NCI-H748 (cell line): ENCODE data around the gene PREB.

Experiments
- DNase-seq: peaks from one replicate; lab custom pipeline; 2025; ENCODE audit not compliant: unreplicated experiment; lab: John Stamatoyannopoulos, UW

Gene PREB

GRCh38 chr2:27154488-27154887, 20.1 kb upstream of the PREB start:
- no peak for DNase-seq

DNA sequence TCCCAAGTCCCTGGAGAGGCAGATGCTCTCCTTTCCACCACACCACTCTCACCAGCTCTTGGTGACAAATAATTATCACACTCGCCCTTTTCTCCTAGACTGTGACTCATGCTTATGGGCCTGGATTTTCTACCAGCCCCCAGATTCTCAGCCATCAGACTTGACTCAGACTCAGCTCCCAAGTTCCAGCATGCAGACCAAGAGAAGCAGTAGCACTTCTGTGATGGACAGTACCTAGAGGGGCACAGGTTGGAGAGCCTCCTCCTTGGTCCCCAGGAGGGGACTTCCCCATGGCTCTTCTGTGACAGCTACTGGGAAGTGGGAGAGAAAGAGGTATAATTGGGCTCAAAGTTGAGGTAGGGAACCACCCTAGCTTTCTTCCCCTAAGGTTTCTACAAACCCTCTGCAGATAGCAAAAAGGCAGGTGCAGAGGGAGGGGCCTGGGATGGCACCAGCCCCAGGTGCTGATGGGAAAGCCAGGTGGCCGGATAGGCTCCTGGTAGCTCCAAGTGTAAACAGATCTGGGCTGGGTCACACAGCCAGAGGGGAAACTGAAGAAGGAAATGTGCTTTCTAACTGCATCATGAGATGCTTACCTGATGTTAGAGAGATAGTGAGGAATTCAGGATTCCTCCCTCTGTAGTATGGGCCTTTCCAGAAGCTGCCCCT, 18.5 kb upstream of the PREB start:
- DNase-seq: peak; percentile 71

GRCh38 chr2:27152102-27152795, 17.8 kb upstream of the PREB start:
- no peak for DNase-seq

DNA sequence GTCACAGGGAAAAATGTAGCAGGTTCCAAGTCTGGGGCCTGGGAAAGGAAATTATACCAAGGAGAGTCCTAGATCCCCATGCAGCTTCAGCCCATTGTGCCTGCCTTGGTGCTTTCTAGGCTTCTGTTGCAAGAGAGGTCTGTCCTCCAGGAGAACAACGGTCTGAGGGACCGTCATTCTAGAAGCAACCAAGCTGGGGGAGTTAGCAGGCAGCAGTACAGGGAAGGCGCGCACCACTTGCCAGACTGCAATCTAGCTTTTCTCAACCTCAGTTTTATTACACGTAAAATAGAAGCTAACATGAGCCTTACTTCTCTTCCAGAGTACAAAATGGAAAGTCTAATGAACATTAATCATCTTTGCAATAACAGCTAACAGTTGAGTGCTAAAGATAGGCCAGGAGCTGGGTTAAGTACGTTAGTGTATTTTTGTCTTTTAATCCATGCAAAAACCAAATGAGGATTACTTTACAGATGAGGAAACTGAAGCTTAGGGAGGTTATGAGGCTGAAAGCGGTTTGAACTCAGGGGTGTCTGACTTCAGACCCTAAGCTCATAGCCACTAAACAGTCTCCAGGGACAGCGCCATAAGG, 16.3 kb upstream of the PREB start:
- no peak for DNase-seq

- no peak for DNase-seq
These were observed 15.4 kb upstream of the PREB start for GRCh38 chr2:27149570-27150405.

DNA sequence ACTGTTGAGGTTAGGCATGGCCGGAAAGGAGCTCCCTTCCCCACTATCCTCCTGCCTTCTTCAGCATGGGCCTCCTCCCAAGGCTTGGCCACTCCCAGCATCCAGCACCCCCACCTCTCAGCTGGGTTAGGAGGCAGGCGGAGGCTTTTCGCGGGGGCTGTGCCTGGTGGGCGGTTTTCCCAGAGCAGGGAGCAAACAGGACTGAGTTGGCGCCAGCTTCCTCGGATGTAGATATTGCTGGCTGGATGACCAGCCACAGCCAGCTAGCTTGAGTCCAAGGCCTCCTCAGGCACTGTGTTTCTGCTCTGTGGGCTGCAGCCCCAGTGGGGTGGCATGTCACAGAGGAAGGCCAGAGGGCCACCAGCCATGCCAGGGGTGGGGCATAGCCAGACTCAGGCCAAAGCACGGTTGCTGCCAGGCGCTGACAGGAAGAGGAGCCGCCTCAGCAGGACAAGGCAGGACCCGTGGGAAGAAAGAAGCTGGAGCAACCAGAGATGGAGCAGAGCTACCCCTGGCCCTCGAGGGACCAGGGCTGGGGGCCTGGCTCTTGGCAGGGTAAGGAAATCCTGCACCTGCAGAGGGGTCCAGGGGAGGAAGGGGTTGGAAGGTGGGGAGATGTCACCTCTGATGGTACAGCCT, 14.5 kb upstream of the PREB start, which contains the start of gene TCF23:
TCF23 (plus strand) TSS at position 204 of the 639 bp plus-strand sequence; CDS start at position 334, 130 bp downstream.
- DNase-seq: no peak

DNA sequence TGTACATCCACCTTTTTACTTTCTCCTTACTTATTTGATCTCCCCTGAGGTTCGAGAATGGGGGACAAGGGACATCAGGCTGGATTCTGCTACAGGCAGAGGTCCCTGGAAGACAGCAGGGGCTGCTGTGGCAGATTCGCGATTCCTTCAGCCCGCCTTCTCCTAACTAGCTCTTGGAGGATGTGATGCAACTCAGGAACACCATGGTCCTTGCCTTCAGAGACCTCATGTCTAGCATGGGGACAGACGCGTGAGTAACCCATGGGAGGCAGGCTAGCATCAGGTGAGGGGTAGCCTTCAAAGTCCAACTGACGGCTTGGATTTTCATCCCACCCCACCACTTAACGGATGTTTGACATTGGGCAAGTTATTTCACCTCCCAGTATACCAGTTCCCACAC, 13.5 kb upstream of the PREB start:
- DNase-seq: no peak

DNA sequence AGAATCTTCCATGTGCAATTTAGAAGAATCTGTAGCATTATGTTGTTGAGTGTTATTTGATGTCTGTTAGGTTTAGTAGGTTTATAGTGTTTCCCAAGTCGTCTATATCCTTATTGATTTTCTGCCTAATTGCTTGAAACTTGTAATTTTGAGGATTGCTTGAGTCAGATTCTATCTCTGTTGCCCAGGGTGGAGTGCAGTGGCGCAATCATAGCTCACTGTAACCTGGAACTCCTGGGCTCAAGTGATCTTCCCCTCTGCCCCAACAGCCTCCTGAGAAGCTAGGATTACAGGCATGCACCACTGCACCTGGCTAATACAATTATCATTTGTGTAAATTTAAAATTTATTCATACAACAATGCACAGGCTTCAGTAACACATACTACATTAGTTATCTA, 11.2 kb upstream of the PREB start:
- no peak for DNase-seq

DNA sequence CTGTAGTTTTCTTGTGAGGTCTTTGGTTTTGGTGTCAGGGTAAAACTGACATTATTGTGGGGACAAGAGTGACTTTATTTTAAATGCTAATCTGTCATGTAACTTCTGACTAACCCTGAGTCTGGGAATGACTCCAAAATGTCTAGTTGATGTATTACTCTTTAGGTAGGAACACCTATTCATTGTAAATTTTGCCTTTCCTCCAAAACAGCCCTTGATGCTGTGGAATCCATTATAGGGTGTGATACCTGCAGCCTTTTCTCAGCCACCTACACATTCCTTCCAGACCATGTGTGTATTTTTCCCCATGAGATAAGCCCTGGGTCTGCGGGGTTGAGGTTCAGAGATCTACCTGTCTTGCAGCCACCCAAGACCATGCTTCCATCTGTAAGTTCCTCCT, 8.8 kb upstream of the PREB start:
- no peak for DNase-seq

DNA sequence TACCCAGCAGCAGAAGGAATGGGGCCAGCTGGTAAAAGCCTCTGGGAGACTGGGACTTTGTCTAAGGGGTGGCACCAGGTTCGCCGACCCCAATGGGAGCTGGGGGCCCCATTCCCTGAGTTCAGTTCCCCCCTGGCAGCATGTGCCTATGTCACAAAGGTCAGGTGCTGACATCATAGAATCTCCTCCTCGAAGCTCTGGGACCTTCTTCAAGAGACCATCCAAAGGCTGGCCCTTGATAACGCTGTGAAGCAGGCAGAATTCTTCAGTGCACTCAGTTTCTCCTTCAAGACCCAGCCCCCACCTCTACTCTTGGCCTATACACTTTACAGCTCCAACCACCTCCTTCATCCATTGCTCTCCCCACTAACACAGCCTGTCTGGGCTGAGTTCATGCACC, 4.9 kb upstream of the PREB start, which contains the start of gene PRR30:
PRR30 (minus strand) TSS at position 101 of the 400 bp plus-strand sequence. CDS start 1,081 bp downstream, outside the sequence.
- no peak for DNase-seq

DNA sequence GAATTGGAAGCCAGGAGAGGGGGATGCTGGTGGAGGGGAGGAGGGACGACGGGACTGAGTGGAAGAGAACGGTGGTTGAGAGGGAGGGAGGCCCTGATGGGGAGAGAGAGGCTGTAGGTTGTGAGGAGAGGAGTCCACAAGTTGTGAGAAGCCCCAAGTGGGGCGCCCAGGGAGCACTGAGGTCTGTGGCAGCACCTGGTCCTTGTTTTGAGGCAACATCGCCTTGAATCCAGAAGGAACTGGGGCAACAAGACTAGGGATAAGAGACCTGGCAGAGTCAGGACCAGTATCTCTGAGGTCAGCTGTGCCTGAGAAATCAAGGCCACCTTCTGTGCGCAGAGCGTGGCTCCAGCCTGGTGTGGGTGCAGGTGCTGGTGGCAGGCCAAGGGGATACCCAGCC, 3.7 kb upstream of the PREB start:
- DNase-seq: no peak

- DNase-seq: no peak
These were observed 3.0 kb upstream of the PREB start for GRCh38 chr2:27137322-27137935.

- DNase-seq: no peak
These were observed 2.3 kb upstream of the PREB start for GRCh38 chr2:27136751-27137150.

DNA sequence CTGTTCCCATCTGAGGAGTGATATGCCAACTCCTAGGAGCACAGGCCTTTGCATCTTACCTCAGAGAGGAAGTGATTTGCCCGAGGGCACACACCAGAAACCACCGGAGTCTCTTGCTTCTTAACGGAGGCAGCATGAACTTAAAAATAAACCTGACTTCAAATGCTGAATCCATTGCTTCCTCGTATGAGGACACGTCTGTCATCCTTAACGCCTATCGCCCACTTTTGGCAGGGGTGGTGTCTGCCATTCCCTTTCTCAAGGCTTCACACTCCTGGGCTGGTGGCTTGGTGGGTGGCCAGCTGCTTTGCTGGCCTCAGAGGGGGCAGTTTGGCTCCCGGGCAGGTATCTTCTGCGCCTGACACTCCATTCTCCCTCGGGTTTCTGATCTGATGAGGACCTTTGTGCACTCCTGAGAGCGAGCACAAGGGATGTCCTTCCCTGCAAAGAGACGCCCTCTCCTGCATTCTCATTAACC, 1.1 kb upstream of the PREB start:
- no peak for DNase-seq

GRCh38 chr2:27134781-27135477, 493 bp upstream of the PREB start:
- no peak for DNase-seq

GRCh38 chr2:27133195-27133875, 1.1 kb downstream of the PREB start:
- no peak for DNase-seq

DNA sequence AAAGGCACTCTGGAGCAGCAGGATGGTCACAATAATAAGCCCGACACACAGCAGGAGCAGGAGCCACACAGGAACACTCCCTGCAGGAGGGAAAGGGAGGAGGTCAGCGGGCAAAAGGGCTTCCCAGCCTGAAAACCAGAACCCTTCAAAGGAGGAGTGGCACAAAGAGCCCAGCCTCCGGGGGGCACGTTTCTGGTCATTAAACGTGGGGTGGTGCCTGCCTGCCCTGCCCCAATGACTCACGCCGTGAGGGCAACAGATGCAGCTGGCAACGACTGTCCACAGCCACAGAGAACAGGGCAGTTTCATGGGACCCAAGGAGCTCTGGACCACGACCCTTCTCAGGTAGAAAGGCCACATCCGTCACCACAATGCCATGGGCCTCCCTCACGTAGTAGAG, 3.0 kb downstream of the PREB start:
- DNase-seq: no peak

- no peak for DNase-seq
These were observed 4.0 kb downstream of the PREB start for GRCh38 chr2:27130396-27130795.
